ENCODE results near the gene TMEM202.

DNA sequence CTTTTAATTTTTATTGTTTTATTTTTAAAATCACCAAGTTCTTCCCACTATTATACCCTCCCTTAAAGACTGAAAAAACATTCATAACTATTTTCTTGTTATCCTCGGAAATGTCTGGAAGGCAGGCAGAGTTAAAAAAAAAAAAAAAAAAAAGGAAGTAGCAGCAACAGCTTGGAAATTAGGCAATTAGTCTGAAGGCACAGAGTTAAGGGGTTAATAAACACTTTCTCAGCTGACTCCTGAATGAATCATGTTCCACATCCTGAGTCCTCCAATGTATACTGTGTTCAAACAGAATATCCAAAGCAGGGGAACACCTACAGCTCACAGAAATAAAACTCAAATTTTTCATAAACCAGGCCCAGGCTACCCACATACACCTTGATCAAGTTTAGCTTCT is 28.1 kb upstream of the TMEM202 start:
- TF ChIP-seq, protein P1, sequence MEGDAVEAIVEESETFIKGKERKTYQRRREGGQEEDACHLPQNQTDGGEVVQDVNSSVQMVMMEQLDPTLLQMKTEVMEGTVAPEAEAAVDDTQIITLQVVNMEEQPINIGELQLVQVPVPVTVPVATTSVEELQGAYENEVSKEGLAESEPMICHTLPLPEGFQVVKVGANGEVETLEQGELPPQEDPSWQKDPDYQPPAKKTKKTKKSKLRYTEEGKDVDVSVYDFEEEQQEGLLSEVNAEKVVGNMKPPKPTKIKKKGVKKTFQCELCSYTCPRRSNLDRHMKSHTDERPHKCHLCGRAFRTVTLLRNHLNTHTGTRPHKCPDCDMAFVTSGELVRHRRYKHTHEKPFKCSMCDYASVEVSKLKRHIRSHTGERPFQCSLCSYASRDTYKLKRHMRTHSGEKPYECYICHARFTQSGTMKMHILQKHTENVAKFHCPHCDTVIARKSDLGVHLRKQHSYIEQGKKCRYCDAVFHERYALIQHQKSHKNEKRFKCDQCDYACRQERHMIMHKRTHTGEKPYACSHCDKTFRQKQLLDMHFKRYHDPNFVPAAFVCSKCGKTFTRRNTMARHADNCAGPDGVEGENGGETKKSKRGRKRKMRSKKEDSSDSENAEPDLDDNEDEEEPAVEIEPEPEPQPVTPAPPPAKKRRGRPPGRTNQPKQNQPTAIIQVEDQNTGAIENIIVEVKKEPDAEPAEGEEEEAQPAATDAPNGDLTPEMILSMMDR (conservative IDR thresholded peaks at IDR 0.05; ENCODE audit: low read length): no peak
- TF ChIP-seq EZH2phosphoT487 (IDR thresholded peaks at IDR 0.05; ENCODE audit: borderline replicate concordance, low read depth, low read length): no peak
